Measurements from ENCODE around the gene TRMT61A. TPM values are rescaled to one million over a fixed set of nuclear protein-coding genes. Genes with fewer than 3 reads are reported as not detected.

TRMT61A gene
- total RNA-seq, 1 experiment from 2014 or later, result 14.9 TPM

GRCh38 chr14:103559766-103560165 is 30.8 kb downstream of the TRMT61A start (continued):
- TF ChIP-seq ZBTB33 (IDR thresholded peaks at IDR 0.05; ENCODE audit: extremely low read depth, insufficient replicate concordance, low read length) (no peak), CEBPB (IDR thresholded peaks at IDR 0.05; ENCODE audit: low read depth) (no peak), EZH2phosphoT487 (IDR thresholded peaks at IDR 0.05; ENCODE audit: borderline replicate concordance) (no peak), POLR2A (IDR thresholded peaks at IDR 0.05; ENCODE audit: borderline replicate concordance, extremely low read depth, insufficient read depth, insufficient read length) (no peak), EZH2 (IDR thresholded peaks at IDR 0.05) (no peak)

GRCh38 chr14:103560691-103561090 is 31.7 kb downstream of the TRMT61A start:
- RAD21 ChIA-PET (ENCODE audit: low non-redundant PET in 1 of 2, low total read pairs in 2 of 2, uncharacterized antibody in 2 of 2, unreplicated experiment in 2 of 2), result no interaction called here
- H3K4me2 ChIP-seq (ENCODE audit: low read length), result peak overlapping the region; percentile 75
- intact Hi-C loops (cut with micrococcal nuclease), result no loop called here
- H3K4me3 ChIP-seq (replicated peaks in 1 of 2; ENCODE audit: low read depth in 1 of 2, low read length in 2 of 2), result peak overlapping the region; percentile 79 to 99
- POLR2A ChIA-PET, result no interaction called here
- peaks cover 13 to 27% of the 10 kb centered on the region in 2 experiments; a peak in 3 of 4 replicates for H3K36me3 ChIP-seq (ENCODE audit: control insufficient read depth in 1 of 2, insufficient read depth in 2 of 2, low read length in 2 of 2)
- H3K9ac ChIP-seq (ENCODE audit: low read length), result peak overlapping the region; percentile 78
- no peaks in the 10 kb centered on the region for H3K9me3 ChIP-seq (ENCODE audit: control insufficient read depth in 1 of 2, insufficient read depth in 1 of 2, low read depth in 1 of 2, low read length in 2 of 2)
- H4K20me1 ChIP-seq (ENCODE audit: insufficient read depth), result peaks cover 10% of the 10 kb centered on the region; the same call in 1 of the 2 replicates
- BruUV-seq (replicated peaks), result TSS peak; percentile 36
- no peaks in the 10 kb centered on the region for H3K9me2 ChIP-seq (ENCODE audit: insufficient read depth)
- peaks cover 11 to 18% of the 10 kb centered on the region in 2 experiments for H3K4me1 ChIP-seq (ENCODE audit: control insufficient read depth in 1 of 2, insufficient read depth in 2 of 2, low read length in 2 of 2)
- TF ChIP-seq CTCF (IDR thresholded peaks at IDR 0.05 in 2 of 3, conservative IDR thresholded peaks at IDR 0.05 in 1 of 3; ENCODE audit: borderline replicate concordance in 1 of 3, insufficient read depth in 1 of 3, low read depth in 2 of 3, low read length in 2 of 3), result no peak
- TF ChIP-seq CBX3 (IDR thresholded peaks at IDR 0.05; ENCODE audit: low read depth), result no peak
- TF ChIP-seq REST (IDR thresholded peaks at IDR 0.05; ENCODE audit: low read depth), result no peak
- TF ChIP-seq YY1 (IDR thresholded peaks at IDR 0.05; ENCODE audit: extremely low read depth, insufficient replicate concordance, low read depth, low read length), result no peak
- DNase-seq (ENCODE audit: low read depth, low spot score) (no peak), ATAC-seq (no peak)
- H3K79me2 ChIP-seq (ENCODE audit: insufficient read depth, low read length), result peaks cover 82% of the 10 kb centered on the region
- no peaks in the 10 kb centered on the region for H3K27me3 ChIP-seq (ENCODE audit: insufficient read depth, low read length)
- H3K27ac ChIP-seq (ENCODE audit: low read depth, low read length), result peak overlapping the region; percentile 99; the same call in 1 of the 2 replicates
- H2AFZ ChIP-seq (ENCODE audit: low read depth, low read length, poor library complexity, severe bottlenecking), result no peak overlapping the region
- CTCF ChIA-PET, result interaction anchor here (1.4 kb wide), 1 partner anchor 42 kb away, joined by 4 read pairs; no protein-coding TSS in a partner anchor
